ENCODE measurements around the gene LCT.
"Not testable (repeated sequence)": the region's sequence is repeated elsewhere in the genome, so short reads cannot be mapped to it uniquely, and the experiment has no call there.

Gene LCT

GRCh38 chr2:135831180-135831812 is 5.7 kb downstream of the LCT start:
- no peak for DNase-seq

GRCh38 chr2:135829378-135830135 is 7.4 kb downstream of the LCT start:
- peak; percentile 74 for DNase-seq

- DNase-seq, result no peak
Measured at GRCh38 chr2:135826544-135826943, 10.4 kb downstream of the LCT start.

GRCh38 chr2:135825550-135826176 is 11.3 kb downstream of the LCT start:
- no peak for DNase-seq

GRCh38 chr2:135825131-135825530 is 11.9 kb downstream of the LCT start:
- no peak for DNase-seq

DNA sequence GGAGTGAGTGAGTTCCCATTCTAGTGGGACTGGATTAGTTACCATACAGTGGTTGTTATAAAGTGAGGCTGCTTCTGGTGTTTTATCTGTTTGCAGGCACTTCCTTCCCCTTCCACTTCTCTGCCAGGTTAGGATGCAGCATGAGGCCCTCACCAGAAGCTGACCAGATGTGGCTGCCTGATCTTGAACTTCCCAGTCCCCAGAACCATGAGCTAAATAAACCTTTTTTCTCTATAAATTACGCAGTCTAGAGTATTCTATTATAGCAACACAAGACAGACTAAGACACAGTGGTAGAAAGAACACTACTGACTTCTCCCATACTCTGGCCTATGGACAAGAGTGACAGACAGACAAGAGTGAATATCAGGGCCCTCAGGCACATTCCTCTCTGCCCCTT is 14.1 kb downstream of the LCT start:
- DNase-seq, result no peak

DNA sequence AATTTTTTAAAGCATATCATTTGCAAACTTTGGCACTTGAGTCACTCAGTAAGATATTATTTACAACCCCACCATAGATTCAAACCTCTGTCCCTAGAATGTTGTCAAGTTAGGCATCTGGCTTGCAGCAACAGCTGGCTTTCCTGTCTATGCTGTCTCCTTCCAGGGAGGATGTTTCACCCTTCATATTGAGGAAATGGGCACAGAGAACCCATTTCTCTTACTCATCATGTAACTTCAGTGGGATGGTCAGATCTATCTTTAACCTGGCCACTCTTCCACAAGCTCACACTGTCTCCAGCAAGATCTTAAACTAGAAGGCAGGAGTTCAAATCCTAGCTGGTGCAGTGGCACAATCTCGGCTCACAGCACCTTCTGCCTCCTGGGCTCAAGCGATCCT is 15.8 kb downstream of the LCT start:
- no peak for DNase-seq

DNA sequence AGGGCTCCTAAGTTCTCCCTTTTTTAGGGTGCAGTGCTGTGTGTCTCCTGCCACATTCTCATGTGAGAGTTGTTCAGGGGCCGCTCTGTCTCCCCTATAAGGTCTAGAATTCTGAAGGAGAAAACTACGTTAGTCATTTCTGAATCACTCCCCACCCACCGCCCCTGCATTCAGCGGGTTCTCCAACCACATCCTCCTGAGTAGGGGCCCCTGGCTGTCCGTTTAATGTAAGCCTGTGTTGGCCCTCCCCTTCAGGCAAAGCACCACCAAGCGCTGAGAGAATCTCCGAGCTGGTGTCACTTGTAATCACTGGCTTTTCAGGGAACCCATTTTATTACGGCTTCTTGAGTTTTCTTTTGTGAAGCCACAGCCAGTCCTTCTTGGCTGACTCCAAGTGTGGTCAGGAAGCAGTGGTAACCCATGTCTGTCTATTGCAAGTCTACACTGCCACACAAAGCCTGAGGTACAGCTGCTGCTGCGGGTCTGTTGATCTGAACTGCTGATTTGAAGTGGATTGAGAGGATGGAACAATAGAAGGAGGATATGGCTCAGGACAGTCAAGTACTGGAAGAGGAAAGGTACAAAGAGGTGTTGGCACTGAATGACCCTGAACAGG is 16.9 kb downstream of the LCT start:
- DNase-seq, result no peak

DNA sequence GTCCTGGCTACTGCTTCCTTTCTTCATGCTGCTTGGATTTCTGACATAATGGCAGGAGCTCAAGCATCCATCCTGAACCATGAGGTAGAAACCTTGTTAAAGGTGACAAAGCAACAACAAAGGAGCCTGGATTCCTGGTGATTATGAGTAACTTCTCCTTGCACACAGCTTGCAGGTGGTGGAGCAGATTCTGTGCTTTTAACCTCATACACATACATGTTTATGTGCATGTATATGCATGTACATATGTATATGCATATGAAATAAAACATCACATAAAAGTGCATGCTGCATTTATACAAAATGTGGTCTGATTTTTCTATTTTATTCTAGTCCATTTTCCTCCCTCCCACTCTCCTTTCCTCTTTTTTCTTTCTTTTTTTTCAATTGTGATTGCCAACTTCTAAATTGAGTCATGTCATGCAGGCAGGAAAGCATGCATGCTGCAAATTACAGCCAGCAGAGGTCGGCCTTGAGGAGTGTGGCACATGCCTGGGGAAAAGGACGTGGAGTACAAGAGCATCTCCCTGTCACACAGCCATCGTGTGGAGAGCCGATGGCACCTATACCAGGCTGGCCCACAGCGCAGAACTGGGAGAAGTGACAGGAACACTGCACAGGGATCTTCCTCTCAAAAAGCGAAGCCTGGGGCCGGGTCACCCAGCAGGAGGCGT is 17.9 kb downstream of the LCT start:
- no peak for DNase-seq

- DNase-seq, result no peak
Measured at GRCh38 chr2:135817951-135818350, 19.0 kb downstream of the LCT start.

GRCh38 chr2:135817466-135817865 is 19.5 kb downstream of the LCT start:
- DNase-seq, result no peak

GRCh38 chr2:135815269-135815668 is 21.7 kb downstream of the LCT start:
- no peak for DNase-seq

DNA sequence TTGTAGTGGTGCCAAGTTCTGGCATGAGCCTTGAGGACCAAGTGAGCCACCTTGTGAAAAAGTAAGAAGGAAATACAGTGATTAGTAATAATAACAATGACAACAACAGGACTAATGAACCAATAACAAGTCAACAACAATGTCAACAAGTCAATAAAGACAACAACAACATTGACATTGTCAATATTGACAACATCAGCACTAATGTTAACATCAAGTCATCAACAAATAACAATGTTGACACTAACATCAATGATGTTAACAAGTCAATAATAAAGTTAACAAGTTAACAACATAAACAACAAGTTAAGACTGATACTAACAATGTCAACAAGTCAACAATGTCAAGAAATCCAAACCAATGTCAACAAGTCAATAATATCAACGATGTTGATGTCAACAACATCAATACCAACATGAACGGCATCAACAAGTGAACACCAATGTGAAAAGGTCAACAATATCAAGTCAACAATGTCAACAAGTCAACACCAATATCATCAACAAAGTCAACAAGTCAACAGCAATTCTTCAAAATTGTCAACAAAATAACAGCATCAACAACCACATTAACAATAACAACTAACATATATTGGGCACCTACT is 24.0 kb downstream of the LCT start:
- DNase-seq, result no peak

DNA sequence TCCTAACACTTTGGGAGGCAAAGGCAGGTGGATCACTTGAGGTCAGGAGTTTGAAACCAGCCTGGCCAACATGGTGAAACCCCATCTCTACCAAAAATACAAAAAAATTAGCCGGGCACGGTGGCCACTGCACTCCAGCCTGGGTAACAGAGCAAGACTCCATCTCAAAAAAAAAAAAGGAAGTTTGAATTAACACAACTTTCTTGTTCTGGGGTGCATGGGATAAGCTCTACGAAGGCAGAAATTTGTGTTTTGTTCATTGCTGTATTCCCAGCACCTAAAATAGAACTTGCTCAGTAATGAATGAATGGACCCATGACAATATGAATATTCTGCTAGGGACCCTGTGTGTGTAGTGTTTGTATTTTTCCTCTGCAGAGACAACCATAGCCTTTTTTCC is 29.1 kb downstream of the LCT start:
- DNase-seq, result not testable (repeated sequence)

GRCh38 chr2:135803278-135803677 is 33.7 kb downstream of the LCT start:
- DNase-seq, result no peak

DNA sequence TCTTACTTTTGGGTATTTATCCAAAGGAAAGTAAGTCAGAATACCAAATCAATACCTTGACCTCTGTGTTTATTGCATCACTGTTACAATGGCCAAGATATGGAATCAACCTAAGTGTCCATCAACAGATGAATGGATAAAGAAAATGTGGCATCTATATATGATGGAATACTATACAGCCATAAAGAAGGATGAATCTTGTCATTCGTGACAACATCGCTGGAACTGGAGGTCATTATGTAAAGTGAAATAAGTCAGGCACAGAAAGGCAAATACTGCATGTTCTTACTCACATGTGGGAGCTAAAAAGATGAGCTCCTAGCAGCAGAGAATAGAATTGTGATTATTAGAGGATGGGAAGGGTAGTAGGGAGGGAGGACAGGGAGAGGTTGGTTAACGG is 34.6 kb downstream of the LCT start:
- no peak for DNase-seq

- DNase-seq, result no peak
Measured at GRCh38 chr2:135800513-135801460, 36.2 kb downstream of the LCT start.

- no peak for DNase-seq
Measured at GRCh38 chr2:135799738-135800137, 37.2 kb downstream of the LCT start.

DNA sequence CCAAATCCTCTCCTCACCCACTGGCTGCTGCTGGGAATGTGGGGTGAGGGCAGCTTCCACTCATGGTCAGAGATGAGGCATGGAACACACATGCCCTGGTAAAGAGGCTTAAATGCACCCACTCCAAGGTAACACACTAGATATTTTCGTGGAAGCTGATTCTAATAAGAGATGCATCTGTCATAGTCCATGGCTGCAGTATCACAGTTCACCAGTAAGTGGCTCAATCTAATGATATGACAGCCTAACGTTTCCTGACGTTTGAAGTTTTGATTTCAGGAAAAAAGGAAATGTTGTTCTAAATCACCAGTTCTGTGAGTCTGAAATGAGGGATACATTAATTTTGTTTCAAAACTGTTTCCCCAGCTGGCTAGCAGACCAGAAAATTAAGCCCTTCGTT is 38.2 kb downstream of the LCT start:
- DNase-seq, result no peak

GRCh38 chr2:135798275-135798705 is 38.7 kb downstream of the LCT start:
- DNase-seq, result no peak

- peak; percentile 30 for DNase-seq
Measured at GRCh38 chr2:135797497-135798274, 39.3 kb downstream of the LCT start.

Data from NCI-H2081 treated with DMSO at 0.1 percent for 48 hours (cell line).